Measurements from ENCODE around the gene PSMD8. TPM values are rescaled to one million over a fixed set of nuclear protein-coding genes. Genes with fewer than 3 reads are reported as not detected.
A peak's percentile ranks its signal among the peaks of the same experiment; 100 is the strongest.
"Not testable (repeated sequence)": the region's sequence is repeated elsewhere in the genome, so short reads cannot be mapped to it uniquely, and the experiment has no call there.

PSMD8 gene
- total RNA-seq, 1 donor from 2014 or later = 197 TPM

GRCh38 chr19:38335949-38336637 lies 38.3 kb upstream of the PSMD8 start:
- Mint-ChIP-seq H3K27me3 (ENCODE audit: low read depth) (no peaks in the 10 kb centered on the region), H3K36me3 (ENCODE audit: low read depth) (peaks cover 3% of the 10 kb centered on the region), H3K4me3 (ENCODE audit: unreplicated experiment) (peak overlapping the region; percentile 96), H3K27ac (ENCODE audit: unreplicated experiment) (peak overlapping the region; percentile 100), H3K9me3 (ENCODE audit: low read depth) (no peaks in the 10 kb centered on the region), H3K4me1 (ENCODE audit: low read depth) (peaks cover 10% of the 10 kb centered on the region)
- DNase-seq (ENCODE audit: low spot score) = peak; percentile 99
- TF ChIP-seq CTCF (IDR thresholded peaks at IDR 0.05) = no peak

- peak overlapping the region; percentile 100 for H3K27ac Mint-ChIP-seq (ENCODE audit: unreplicated experiment)
- no peaks in the 10 kb centered on the region for H3K9me3 Mint-ChIP-seq (ENCODE audit: low read depth)
- peaks cover 3% of the 10 kb centered on the region for H3K36me3 Mint-ChIP-seq (ENCODE audit: low read depth)
- no peaks in the 10 kb centered on the region for H3K27me3 Mint-ChIP-seq (ENCODE audit: low read depth)
- TF ChIP-seq CTCF (IDR thresholded peaks at IDR 0.05) = no peak
- peak; percentile 98 for DNase-seq (ENCODE audit: low spot score)
- peak overlapping the region; percentile 96 for H3K4me3 Mint-ChIP-seq (ENCODE audit: unreplicated experiment)
- H3K4me1 Mint-ChIP-seq (ENCODE audit: low read depth) = peaks cover 10% of the 10 kb centered on the region
Measured at GRCh38 chr19:38336638-38337359, 37.6 kb upstream of the PSMD8 start.

GRCh38 chr19:38337360-38337653 lies 37.1 kb upstream of the PSMD8 start:
- peaks cover 3% of the 10 kb centered on the region for H3K36me3 Mint-ChIP-seq (ENCODE audit: low read depth)
- H3K4me1 Mint-ChIP-seq (ENCODE audit: low read depth) = peaks cover 10% of the 10 kb centered on the region
- no peak for TF ChIP-seq CTCF (IDR thresholded peaks at IDR 0.05)
- H3K27ac Mint-ChIP-seq (ENCODE audit: unreplicated experiment) = peak overlapping the region; percentile 52
- H3K9me3 Mint-ChIP-seq (ENCODE audit: low read depth) = no peaks in the 10 kb centered on the region
- DNase-seq (ENCODE audit: low spot score) = no peak
- H3K27me3 Mint-ChIP-seq (ENCODE audit: low read depth) = no peaks in the 10 kb centered on the region
- peak overlapping the region; percentile 96 for H3K4me3 Mint-ChIP-seq (ENCODE audit: unreplicated experiment)

- not testable (repeated sequence) for H3K27ac Mint-ChIP-seq (ENCODE audit: unreplicated experiment); H3K9me3 Mint-ChIP-seq (ENCODE audit: low read depth); H3K27me3 Mint-ChIP-seq (ENCODE audit: low read depth); H3K36me3 Mint-ChIP-seq (ENCODE audit: low read depth); DNase-seq (ENCODE audit: low spot score); H3K4me3 Mint-ChIP-seq (ENCODE audit: unreplicated experiment)
- peaks cover 10% of the 10 kb centered on the region for H3K4me1 Mint-ChIP-seq (ENCODE audit: low read depth)
Measured at GRCh38 chr19:38339011-38339410, 35.4 kb upstream of the PSMD8 start.

GRCh38 chr19:38340927-38341326 lies 33.4 kb upstream of the PSMD8 start:
- peaks cover 10% of the 10 kb centered on the region for H3K4me1 Mint-ChIP-seq (ENCODE audit: low read depth)
- H3K27ac Mint-ChIP-seq (ENCODE audit: unreplicated experiment) = no peak overlapping the region
- DNase-seq (ENCODE audit: low spot score) = no peak
- TF ChIP-seq CTCF (IDR thresholded peaks at IDR 0.05) = no peak
- H3K36me3 Mint-ChIP-seq (ENCODE audit: low read depth) = peaks cover 7% of the 10 kb centered on the region
- H3K9me3 Mint-ChIP-seq (ENCODE audit: low read depth) = no peaks in the 10 kb centered on the region
- no peaks in the 10 kb centered on the region for H3K27me3 Mint-ChIP-seq (ENCODE audit: low read depth)
- no peak overlapping the region for H3K4me3 Mint-ChIP-seq (ENCODE audit: unreplicated experiment)

All from chondrocyte (in vitro differentiated cells).